ENCODE results near the gene ADGRE2.
A peak's percentile ranks its signal among the peaks of the same experiment; 100 is the strongest.

ADGRE2 gene

GRCh38 chr19:14732510-14732909 lies 45.9 kb downstream of the ADGRE2 start:
- no peak for DNase-seq

GRCh38 chr19:14731200-14731599 lies 47.2 kb downstream of the ADGRE2 start:
- DNase-seq = peak; percentile 13

DNA sequence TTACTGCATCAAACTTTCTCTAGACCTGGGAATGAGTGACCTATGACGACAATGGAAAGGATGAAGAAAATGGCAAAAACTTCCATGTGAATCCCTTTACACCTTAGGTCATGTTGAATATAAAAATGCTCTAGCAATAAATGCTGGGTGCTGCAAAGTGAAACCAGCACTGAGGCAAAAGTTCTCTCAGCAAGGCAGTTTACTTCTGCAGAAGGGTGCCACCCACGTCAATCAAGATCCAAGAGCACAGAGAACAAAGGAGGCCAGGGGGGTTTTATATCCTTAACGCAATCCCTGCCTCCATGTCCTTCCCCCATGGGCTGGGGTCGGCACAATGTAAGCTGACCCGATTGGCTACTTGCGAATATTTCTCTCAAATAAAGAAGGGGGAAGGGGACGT lies 49.8 kb downstream of the ADGRE2 start:
- peak; percentile 1 for DNase-seq

- no peak for DNase-seq
These were observed 56.2 kb downstream of the ADGRE2 start for GRCh38 chr19:14722127-14722526.

DNA sequence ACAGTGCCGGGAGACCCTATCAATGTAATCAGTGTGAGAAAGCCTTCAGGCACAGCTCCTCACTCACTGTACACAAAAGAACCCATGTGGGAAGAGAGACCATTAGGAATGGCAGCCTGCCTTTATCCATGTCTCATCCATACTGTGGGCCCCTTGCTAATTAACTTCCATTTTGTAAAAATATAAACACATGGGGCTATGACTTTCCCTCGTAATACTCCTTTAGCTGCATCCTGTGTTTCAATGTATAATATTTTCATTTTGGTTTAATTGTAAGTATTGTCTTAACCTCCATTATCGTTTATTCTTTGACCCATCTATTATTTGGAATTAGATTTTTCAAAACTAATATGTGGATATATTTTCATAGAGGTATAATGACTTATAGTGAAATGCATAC lies 59.2 kb downstream of the ADGRE2 start:
- no peak for DNase-seq

DNA sequence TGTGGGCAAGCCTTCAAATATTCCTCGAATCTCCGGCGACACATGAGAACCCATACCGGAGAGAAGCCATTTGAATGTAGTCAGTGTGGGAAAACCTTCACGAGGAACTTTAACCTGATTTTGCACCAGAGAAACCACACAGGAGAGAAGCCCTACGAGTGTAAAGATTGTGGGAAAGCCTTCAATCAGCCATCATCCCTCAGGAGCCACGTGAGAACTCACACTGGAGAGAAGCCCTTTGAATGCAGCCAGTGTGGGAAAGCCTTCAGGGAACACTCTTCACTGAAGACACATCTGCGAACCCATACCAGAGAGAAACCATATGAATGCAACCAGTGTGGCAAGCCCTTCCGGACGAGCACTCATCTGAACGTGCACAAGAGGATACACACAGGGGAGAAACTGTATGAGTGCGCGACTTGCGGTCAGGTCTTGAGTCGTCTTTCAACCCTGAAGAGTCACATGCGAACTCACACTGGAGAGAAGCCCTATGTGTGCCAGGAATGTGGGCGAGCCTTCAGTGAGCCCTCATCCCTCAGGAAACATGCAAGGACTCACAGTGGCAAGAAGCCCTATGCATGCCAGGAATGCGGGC lies 59.7 kb downstream of the ADGRE2 start:
- DNase-seq = no peak

DNA sequence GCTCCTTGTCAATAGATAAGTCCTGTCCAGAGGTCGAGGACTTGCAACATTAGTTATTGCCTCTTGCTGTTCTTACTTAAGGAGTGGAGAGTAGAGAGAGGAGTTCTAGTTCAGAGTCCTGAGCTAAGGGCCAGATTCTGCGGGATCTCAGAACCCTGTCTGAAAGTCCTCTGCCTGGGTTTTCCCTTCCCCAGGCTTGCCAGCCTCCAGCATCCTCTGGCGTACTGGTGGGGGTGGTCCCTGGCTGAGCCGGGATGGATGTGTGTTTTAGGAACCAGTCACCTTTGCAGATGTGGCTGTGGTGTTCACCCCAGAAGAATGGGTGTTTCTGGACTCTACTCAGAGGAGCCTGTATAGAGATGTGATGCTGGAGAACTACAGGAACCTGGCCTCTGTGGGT lies 62.5 kb downstream of the ADGRE2 start:
- no peak for DNase-seq

- DNase-seq = no peak
These were observed 73.9 kb downstream of the ADGRE2 start for GRCh38 chr19:14704450-14704849.

DNA sequence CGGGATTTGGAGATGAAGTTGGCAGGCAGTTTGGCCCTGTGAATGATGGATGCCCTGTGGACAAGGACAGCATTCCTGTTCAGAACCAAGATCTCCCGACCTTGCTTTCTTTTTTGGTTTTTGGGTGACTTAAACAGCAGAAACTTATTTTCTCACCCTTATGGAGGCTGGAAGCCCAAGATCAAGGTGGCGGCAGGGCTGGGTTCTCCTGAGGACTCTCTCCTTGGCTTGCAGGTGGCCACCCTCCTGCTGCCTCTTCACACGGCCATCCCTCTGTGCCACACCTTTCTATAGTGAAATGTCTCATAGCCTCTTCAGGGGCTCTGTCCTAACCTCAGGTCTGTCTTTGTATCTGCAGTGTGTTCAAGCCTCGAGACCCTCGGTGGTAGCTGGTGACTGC lies 74.5 kb downstream of the ADGRE2 start:
- no peak for DNase-seq

DNA sequence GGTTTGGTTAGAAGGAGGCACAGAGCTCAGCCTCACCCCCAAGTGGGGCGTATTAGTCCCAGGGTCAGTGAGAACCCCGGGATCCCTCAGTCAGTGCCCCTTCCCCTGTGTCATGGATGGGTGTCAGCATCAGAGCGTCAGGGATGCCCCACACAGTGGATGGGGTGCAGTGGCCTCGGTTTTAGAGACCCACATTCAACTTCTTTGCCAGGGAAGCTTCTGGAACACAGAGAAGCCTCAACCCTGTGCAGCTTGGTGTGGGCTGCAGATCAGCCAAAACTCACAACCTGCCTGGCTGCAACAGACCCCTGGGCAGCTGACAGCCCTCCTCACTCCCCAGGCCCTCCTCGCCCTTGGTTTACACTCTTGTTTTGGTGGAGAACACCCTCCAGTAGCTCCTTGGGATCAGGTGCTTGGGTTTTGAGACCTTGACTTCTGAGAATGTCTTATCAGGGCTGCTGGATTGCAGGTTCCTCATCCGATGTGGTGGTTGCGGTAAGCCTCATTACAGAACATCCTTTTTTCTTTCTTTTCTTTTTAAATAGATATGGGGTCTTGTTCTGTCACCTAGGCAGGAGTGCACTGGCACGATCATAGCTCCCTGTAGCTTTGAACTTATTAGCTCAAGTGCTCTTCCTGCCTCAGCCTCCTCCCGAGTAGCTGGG lies 77.5 kb downstream of the ADGRE2 start:
- DNase-seq = no peak

GRCh38 chr19:14699641-14700040 lies 78.7 kb downstream of the ADGRE2 start:
- no peak for DNase-seq

DNA sequence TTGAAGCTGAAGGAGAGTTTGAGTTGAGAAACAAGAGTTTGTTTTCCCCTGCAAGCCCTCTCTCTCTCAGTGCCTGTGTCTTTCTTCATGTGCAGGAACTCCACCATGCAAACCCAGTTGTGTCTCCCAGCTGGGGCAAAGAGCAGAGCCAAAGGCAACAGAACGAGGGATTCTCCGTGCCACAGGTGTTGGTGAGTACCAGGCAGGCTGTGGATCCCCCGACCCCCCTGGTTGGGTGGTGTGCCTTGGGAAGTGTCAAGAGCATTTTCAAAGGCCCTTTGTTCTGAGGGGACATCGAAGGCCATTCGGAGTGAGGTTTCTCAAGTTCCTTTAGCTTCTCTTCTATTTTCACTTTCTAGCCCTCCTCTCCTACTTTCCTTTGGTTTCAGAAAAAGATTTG lies 82.9 kb downstream of the ADGRE2 start:
- DNase-seq = no peak

- DNase-seq = no peak
These were observed 83.6 kb downstream of the ADGRE2 start for GRCh38 chr19:14694641-14695266.

DNA sequence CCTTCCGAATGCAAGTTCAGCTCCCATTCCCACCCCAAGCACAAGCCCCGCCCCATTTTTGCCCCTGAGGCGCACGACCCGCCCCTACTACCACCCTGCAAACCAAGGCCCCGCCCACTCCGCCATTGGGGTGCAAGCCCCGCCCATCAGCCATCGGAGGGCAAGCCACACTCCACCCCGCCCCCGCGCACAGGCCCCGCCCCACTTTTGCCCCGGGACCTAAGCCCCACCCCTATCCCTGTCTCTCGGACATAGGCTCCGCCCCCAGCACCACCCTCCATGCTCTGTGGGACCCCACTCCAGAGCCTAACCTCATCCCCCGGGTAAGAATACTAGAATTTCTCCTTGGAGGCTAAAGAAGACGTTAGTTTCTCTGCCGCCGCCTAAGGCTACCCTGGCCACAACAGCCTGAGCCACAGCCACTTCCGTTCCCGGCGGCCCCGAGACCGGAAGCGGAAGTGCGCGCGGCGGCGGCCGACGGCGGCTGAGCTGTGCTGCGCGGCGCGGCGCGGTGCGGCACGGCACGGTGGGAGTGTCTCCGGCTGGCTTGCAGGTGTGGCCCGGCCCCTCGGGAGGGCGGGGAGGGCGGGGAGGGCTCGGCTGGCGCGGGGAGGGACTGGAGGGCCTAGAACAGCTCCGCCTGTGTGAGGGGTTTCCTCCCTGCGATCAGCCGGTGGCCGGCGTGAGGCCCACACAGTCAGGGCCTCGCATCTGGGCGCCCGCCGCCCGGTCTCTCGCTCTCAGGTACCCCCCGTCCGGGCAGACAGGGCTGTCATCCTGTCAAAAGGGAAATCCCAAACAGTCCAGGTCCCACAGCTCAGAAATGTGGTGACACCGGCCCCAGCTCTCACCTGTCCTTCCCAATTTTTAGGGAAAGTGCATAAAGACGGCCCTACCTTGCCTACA lies 88.5 kb downstream of the ADGRE2 start, which contains the start of gene ZNF333:
Gene ZNF333 (plus strand): TSS at position 451 of the 906 bp plus-strand sequence. CDS start 3,444 bp downstream, outside the sequence.
- peak; percentile 100 for DNase-seq

DNA sequence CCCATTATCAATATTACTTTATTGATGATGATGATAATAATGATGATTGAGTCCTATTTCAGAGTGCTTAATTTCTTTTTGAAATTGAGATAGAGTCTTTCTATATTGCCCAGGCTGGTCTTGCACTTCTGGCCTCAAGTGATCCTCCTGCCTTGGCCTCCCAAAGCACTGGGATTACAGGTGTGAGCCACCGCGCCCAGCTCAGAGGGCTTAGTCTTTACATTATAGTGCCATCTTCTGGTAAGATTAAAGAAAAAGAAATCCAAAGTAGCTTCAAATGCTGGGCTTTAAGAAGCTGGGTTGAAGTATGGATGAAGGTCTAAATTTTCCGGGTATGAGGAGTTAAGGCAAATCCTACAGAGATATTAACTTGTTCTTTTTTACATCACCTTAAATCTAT lies 91.9 kb downstream of the ADGRE2 start:
- DNase-seq = peak; percentile 60

DNA sequence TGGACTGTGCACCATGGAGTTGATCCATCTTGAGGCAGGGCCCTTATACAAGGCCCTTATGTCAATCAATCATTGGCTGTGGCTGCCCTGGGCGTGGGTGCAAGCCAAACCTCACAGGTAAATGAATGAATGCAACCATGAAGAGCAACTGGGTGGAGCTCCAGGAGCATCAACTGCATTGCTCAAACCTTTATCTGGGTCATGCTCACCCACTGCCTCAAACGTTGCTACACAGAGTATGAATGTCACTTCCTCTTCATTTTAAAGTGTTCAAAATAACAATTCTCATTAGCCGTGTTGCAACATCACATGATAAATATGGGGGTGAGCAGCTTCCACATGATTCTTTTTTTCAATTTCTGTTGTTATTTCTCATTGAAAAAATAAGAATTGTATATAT lies 94.9 kb downstream of the ADGRE2 start:
- no peak for DNase-seq

Data from activated CD8-positive, alpha-beta memory T cell treated with anti-CD3 and anti-CD28 coated beads, Interleukin-2, amount 50 U/mL, for 48 hours (primary cell).